HG03175 (cell line): Measurements from ENCODE around the gene SLC4A8.

Experiments
- ATAC-seq: cut with Tn5 transposase; IDR thresholded peaks from one replicate; pipeline ENCODE4 v1.9.1; 2021; ENCODE audit warnings: mild to moderate bottlenecking, moderate library complexity; ENCODE audit not compliant: unreplicated experiment

SLC4A8 gene

GRCh38 chr12:51520576-51521325 is 96.1 kb downstream of the SLC4A8 start:
- no peak for ATAC-seq

- ATAC-seq = no peak
These were observed 97.1 kb downstream of the SLC4A8 start for GRCh38 chr12:51521554-51522276.

GRCh38 chr12:51522696-51523095 is 98.1 kb downstream of the SLC4A8 start:
- ATAC-seq = no peak

- no peak for ATAC-seq
These were observed 99.8 kb downstream of the SLC4A8 start for GRCh38 chr12:51524386-51524901.

GRCh38 chr12:51525518-51525917 is 100.9 kb downstream of the SLC4A8 start:
- ATAC-seq = no peak

- no peak for ATAC-seq
These were observed 103.3 kb downstream of the SLC4A8 start for GRCh38 chr12:51527966-51528365.

GRCh38 chr12:51528852-51529650 is 104.4 kb downstream of the SLC4A8 start:
- no peak for ATAC-seq

GRCh38 chr12:51529651-51529970 is 105.0 kb downstream of the SLC4A8 start:
- no peak for ATAC-seq

GRCh38 chr12:51530208-51530607 is 105.6 kb downstream of the SLC4A8 start:
- no peak for ATAC-seq

GRCh38 chr12:51531284-51531977 is 106.8 kb downstream of the SLC4A8 start:
- ATAC-seq = no peak

- peak; percentile 76 for ATAC-seq
These were observed 107.4 kb downstream of the SLC4A8 start for GRCh38 chr12:51531978-51532497.

GRCh38 chr12:51533799-51534198 is 109.2 kb downstream of the SLC4A8 start:
- no peak for ATAC-seq

- ATAC-seq = no peak
These were observed 109.8 kb downstream of the SLC4A8 start for GRCh38 chr12:51534216-51535074.

- no peak for ATAC-seq
These were observed 111.5 kb downstream of the SLC4A8 start for GRCh38 chr12:51536159-51536558.

GRCh38 chr12:51538149-51538548 is 113.5 kb downstream of the SLC4A8 start:
- no peak for ATAC-seq

GRCh38 chr12:51538599-51538998 is 114.0 kb downstream of the SLC4A8 start:
- no peak for ATAC-seq

GRCh38 chr12:51540996-51541395 is 116.4 kb downstream of the SLC4A8 start:
- ATAC-seq = no peak

GRCh38 chr12:51546097-51546496 is 121.5 kb downstream of the SLC4A8 start:
- ATAC-seq = no peak

GRCh38 chr12:51547606-51548005 is 123.0 kb downstream of the SLC4A8 start:
- no peak for ATAC-seq

GRCh38 chr12:51548241-51548640 is 123.6 kb downstream of the SLC4A8 start:
- no peak for ATAC-seq
